Fibroblast of mammary gland (primary cell): ENCODE results near the gene MGAT5B.
"Not testable (repeated sequence)": the region's sequence is repeated elsewhere in the genome, so short reads cannot be mapped to it uniquely, and the experiment has no call there.

Experiments
- DNase-seq: peaks from one replicate; pipeline ENCODE4 v3.0.0-alpha.2; 2010; ENCODE audit warnings: low read depth
- H3K4me3 ChIP-seq: 2 replicates; pipeline ENCODE4 v1.5.1; 2011; ENCODE audit warnings: low read depth, mild to moderate bottlenecking, low read length, moderate library complexity; ENCODE audit not compliant: control insufficient read depth
- CTCF ChIP-seq: conservative IDR thresholded peaks from 2 replicates; pipeline ENCODE4 v1.5.1; 2011; ENCODE audit warnings: low read depth, low read length, inconsistent platforms; ENCODE audit not compliant: control insufficient read depth, insufficient read depth

MGAT5B gene

GRCh38 chr17:76840884-76841775 is 27.1 kb upstream of the MGAT5B start:
- no peak for DNase-seq
- TF ChIP-seq CTCF: no peak
- H3K4me3 ChIP-seq: no peak overlapping the region

- no peak for DNase-seq
- TF ChIP-seq CTCF: no peak
- H3K4me3 ChIP-seq: no peak overlapping the region
Observed at GRCh38 chr17:76841776-76842405, 26.3 kb upstream of the MGAT5B start.

- H3K4me3 ChIP-seq, DNase-seq: not testable (repeated sequence)
Observed at GRCh38 chr17:76843068-76843467, 25.1 kb upstream of the MGAT5B start.

- H3K4me3 ChIP-seq: no peak overlapping the region
- DNase-seq: no peak
Observed at GRCh38 chr17:76843703-76844484, 24.3 kb upstream of the MGAT5B start.

GRCh38 chr17:76844485-76844829 is 23.7 kb upstream of the MGAT5B start:
- no peak for DNase-seq
- no peak overlapping the region for H3K4me3 ChIP-seq
- no peak for TF ChIP-seq CTCF

More at GRCh38 chr17:76843703-76844484, 24.3 kb upstream of the MGAT5B start:
- no peak for TF ChIP-seq CTCF

GRCh38 chr17:76844846-76845245 is 23.4 kb upstream of the MGAT5B start:
- DNase-seq: no peak
- no peak for TF ChIP-seq CTCF
- no peak overlapping the region for H3K4me3 ChIP-seq
